SJSA1 (cell line): Measurements from ENCODE around the gene RIMOC1. TPM values are rescaled to one million over a fixed set of nuclear protein-coding genes. Genes with fewer than 3 reads are reported as not detected.

Source experiments
- total RNA-seq: library from RNA; depleted of rRNA; stranded (reverse); fragments of >200 nt; shearing (Covaris generic); gene quantifications from 2 replicates; pipeline ENCODE4 v1.2.3, GENCODE V29; 2014; rRNA removed

The RIMOC1 gene
- total RNA-seq, 1 experiment from 2014 or later = 19.9 TPM

Other genes with a start within 250 kb of the RIMOC1 start
- gene OXCT1, start 33.9 kb upstream of the RIMOC1 start, total RNA-seq = 42.7 and 48.7 TPM in 2 replicates
- 12.5 and 29.3 TPM in 2 replicates for gene FBXO4, start 20.9 kb downstream of the RIMOC1 start, total RNA-seq